ENCODE data around the gene CHAMP1.

GRCh38 chr13:114268344-114269280, 45.7 kb upstream of the CHAMP1 start:
- TF ChIP-seq EZH2 (IDR thresholded peaks at IDR 0.05; ENCODE audit: insufficient read depth, poor library complexity, severe bottlenecking) (no peak), EZH2phosphoT487 (IDR thresholded peaks at IDR 0.05; ENCODE audit: insufficient read depth, low read depth) (no peak)
